A549 (cell line): ENCODE measurements around the gene PPP1R37. TPM values are rescaled to one million over a fixed set of nuclear protein-coding genes. Genes with fewer than 3 reads are reported as not detected.
A peak's percentile ranks its signal among the peaks of the same experiment; 100 is the strongest.

Experiments
- ATAC-seq, 2 experiments: fragments of 200-7000 bp in 1 of 2; fragments of >200 bp in 1 of 2; cut with Nextera tagmentation in 1 of 2; cut with Tn5 transposase in 1 of 2; 3 replicates each; pipeline versions ENCODE4 v1.8.0 to v1.9.1; 2018 to 2020; ENCODE audit warnings: mild to moderate bottlenecking in 1 of 2, moderate library complexity in 1 of 2
- CTCF ChIA-PET: fragments of 300-600 bp; sonication (Branson Sonifier 250); formaldehyde crosslinking; extraction: SDS; loops from one replicate; lab custom pipeline; 2021; ENCODE audit warnings: antibody characterized with exemption, inconsistent platforms; lab: Yijun Ruan, JAX
- POLR2A ChIA-PET: fragments of 350-600 bp; formaldehyde crosslinking; extraction: SDS; loops from one replicate; lab custom pipeline; 2021; ENCODE audit warnings: antibody characterized with exemption, inconsistent platforms; lab: Yijun Ruan, JAX
- DNase-seq, 2 experiments: peaks; one replicate each; pipeline versions ENCODE4 v3.0.0 to v3.0.0-alpha.2; 2011 to 2016; ENCODE audit warnings: low read depth in 1 of 2, low spot score in 1 of 2
- FAIRE-seq: peaks from 2 replicates; lab custom pipeline; 2011; peaks lifted over from hg19 to GRCh38; lab: Jason Lieb, UNC
- H3K27ac ChIP-seq, 2 experiments: fragments of >200 bp; sonication (Bioruptor Twin); formaldehyde crosslinking; 3 replicates each; pipeline ENCODE4 v1.5.1; 2016 to 2017
- H3K4me1 ChIP-seq: fragments of >200 bp; sonication (Bioruptor Twin); formaldehyde crosslinking; 3 replicates; pipeline ENCODE4 v1.6.1; 2016
- H3K4me2 ChIP-seq: fragments of >200 bp; sonication (Bioruptor Twin); formaldehyde crosslinking; 3 replicates; pipeline ENCODE4 v1.6.1; 2016
- H3K4me3 ChIP-seq: fragments of >200 bp; sonication (Bioruptor Twin); formaldehyde crosslinking; 3 replicates; pipeline ENCODE4 v1.5.1; 2016
- H3K9me3 ChIP-seq: fragments of >200 bp; sonication (Bioruptor Twin); formaldehyde crosslinking; 3 replicates; pipeline ENCODE4 v1.6.1; 2016
- CEBPB ChIP-seq, 2 experiments: fragments of >200 bp in 1 of 2; sonication (Bioruptor Twin) in 1 of 2; formaldehyde crosslinking in 1 of 2; IDR thresholded peaks; 2 replicates each; pipeline ENCODE4 v1.6.1; 2012 to 2016
- CHD4 ChIP-seq: fragments of 200-600 bp; sonication (generic); IDR thresholded peaks from 2 replicates; pipeline ENCODE4 v1.6.1; 2016; ENCODE audit warnings: antibody characterized with exemption, mild to moderate bottlenecking, borderline replicate concordance
- E2F6 ChIP-seq: IDR thresholded peaks from 2 replicates; pipeline ENCODE4 v1.6.1; 2012; ENCODE audit warnings: low read depth, borderline replicate concordance
- EHMT2 ChIP-seq: fragments of 200-600 bp; sonication (generic); IDR thresholded peaks from 2 replicates; pipeline ENCODE4 v1.6.1; 2016; ENCODE audit warnings: antibody characterized with exemption, low read depth, mild to moderate bottlenecking, moderate library complexity
- EP300 ChIP-seq, 2 experiments: fragments of >200 bp; sonication (Bioruptor Twin); formaldehyde crosslinking; IDR thresholded peaks; 2 replicates in 1 of 2; 3 replicates in 1 of 2; pipeline ENCODE4 v1.6.1; 2016 to 2017
- GATA3 ChIP-seq: IDR thresholded peaks from 2 replicates; pipeline ENCODE4 v1.6.1; 2012; ENCODE audit warnings: borderline replicate concordance
- HES2 ChIP-seq: fragments of >200 bp; sonication (Bioruptor Twin); formaldehyde crosslinking; IDR thresholded peaks from 2 replicates; pipeline ENCODE4 v1.6.1; 2016
- HMGXB4 ChIP-seq: fragments of 250-450 bp; sonication (Bioruptor Pico); IDR thresholded peaks from 2 replicates; pipeline ENCODE4 v1.5.0; 2021; ENCODE audit warnings: mild to moderate bottlenecking, moderate library complexity, borderline replicate concordance
- HOXA7 ChIP-seq: fragments of 250-450 bp; sonication (Bioruptor Pico); IDR thresholded peaks from 2 replicates; pipeline ENCODE4 v1.5.0; 2020; ENCODE audit warnings: mild to moderate bottlenecking, moderate library complexity
- HOXB13 ChIP-seq: fragments of 250-450 bp; sonication (Bioruptor Pico); IDR thresholded peaks from 2 replicates; pipeline ENCODE4 v1.5.0; 2020; ENCODE audit warnings: low read depth, mild to moderate bottlenecking, moderate library complexity
- HOXB5 ChIP-seq: fragments of 250-450 bp; sonication (Bioruptor Pico); IDR thresholded peaks from 2 replicates; pipeline ENCODE4 v1.5.0; 2020; ENCODE audit warnings: mild to moderate bottlenecking, moderate library complexity
- JUN ChIP-seq, 2 experiments: fragments of >200 bp; sonication (Bioruptor Twin); formaldehyde crosslinking; IDR thresholded peaks; 2 replicates in 1 of 2; 3 replicates in 1 of 2; pipeline ENCODE4 v1.6.1; 2016 to 2017
- JUNB ChIP-seq: fragments of >200 bp; sonication (Bioruptor Twin); formaldehyde crosslinking; IDR thresholded peaks from 2 replicates; pipeline ENCODE4 v1.6.1; 2016
- MAFK ChIP-seq: fragments of 450-650 bp; IDR thresholded peaks from 2 replicates; pipeline ENCODE4 v1.6.1; 2014; ENCODE audit not compliant: partially characterized antibody
- NFE2L2 ChIP-seq: fragments of 150-350 bp; conservative IDR thresholded peaks from 2 replicates; pipeline ENCODE4 v1.6.1; 2014; ENCODE audit warnings: low read length
- NR3C1 ChIP-seq: fragments of >200 bp; sonication (Bioruptor Twin); formaldehyde crosslinking; IDR thresholded peaks from 3 replicates; pipeline ENCODE4 v1.6.1; 2017
- POLR2AphosphoS2 ChIP-seq: conservative IDR thresholded peaks from 2 replicates; pipeline ENCODE4 v1.6.1; 2012; ENCODE audit warnings: low read length, improper control_type of control experiment, inconsistent platforms
- REST ChIP-seq: fragments of 200-600 bp; sonication (generic); IDR thresholded peaks from 2 replicates; pipeline ENCODE4 v1.6.1; 2016; ENCODE audit warnings: antibody characterized with exemption, mild to moderate bottlenecking, moderate library complexity
- RFX5 ChIP-seq: fragments of 450-650 bp; IDR thresholded peaks from 2 replicates; pipeline ENCODE4 v1.7.1; 2014; ENCODE audit warnings: antibody characterized with exemption, mild to moderate bottlenecking, moderate library complexity
- SMC3 ChIP-seq: fragments of >200 bp; sonication (Bioruptor Twin); formaldehyde crosslinking; IDR thresholded peaks from 3 replicates; pipeline ENCODE4 v1.6.1; 2018; ENCODE audit warnings: inconsistent platforms
- ZC3H11A ChIP-seq: fragments of 450-650 bp; IDR thresholded peaks from 2 replicates; pipeline ENCODE4 v1.6.1; 2014; ENCODE audit warnings: antibody characterized with exemption, mild to moderate bottlenecking
- WGBS: methylation state at CpG from one replicate; pipeline ENCODE4 v1.1.6; 2017; ENCODE audit errors: missing lambda C conversion rate; 5-methylcytosine and 5-hydroxymethylcytosine counted together
- polyA plus RNA-seq, 4 experiments: library from polyadenylated mRNA; depleted of rRNA in 3 of 4; stranded (reverse); fragments of >200 nt; fragmentation: RNase III in 1 of 4; extraction: RNeasy Plus Mini Kit Qiagen cat#74134 plus additional on column Dnase treatment in 1 of 4; gene quantifications; 2 replicates in 3 of 4; 3 replicates in 1 of 4; pipeline ENCODE4 v1.2.3, GENCODE V29; 2011 to 2017

Gene PPP1R37
- polyA plus RNA-seq, 2 of the 4 experiments (the other 2 are of a cell fraction) = 9.1 to 21.8 TPM

GRCh38 chr19:45164577-45165335 lies 71.8 kb downstream of the PPP1R37 start:
- peak overlapping the region in 1 of 2 experiments; percentile 13; a peak in 2 of 6 replicates for H3K27ac ChIP-seq
- no peaks in the 10 kb centered on the region for H3K9me3 ChIP-seq
- 55% methylated on average over 26 of the region's 27 CpGs for WGBS
- FAIRE-seq = no peak
- TF ChIP-seq EP300 (IDR thresholded peaks at IDR 0.05) = no peak
- no peak for TF ChIP-seq POLR2AphosphoS2
- no peak for TF ChIP-seq ZC3H11A
- TF ChIP-seq HES2 = no peak
- TF ChIP-seq NR3C1 = no peak
- TF ChIP-seq JUNB = no peak
- TF ChIP-seq GATA3 = no peak
- TF ChIP-seq EHMT2 = no peak
- no peak for TF ChIP-seq HOXB13 (CRISPR knock-in tag)
- TF ChIP-seq RFX5 = no peak
- no peak for TF ChIP-seq CHD4
- no peak for TF ChIP-seq HMGXB4 (CRISPR knock-in tag)
- ATAC-seq = peak; percentile 20 to 68
- CTCF ChIA-PET = interaction anchor here (0.5 to 1.8 kb wide), 4 partner anchors 12 to 274 kb away, joined by 3 to 5 read pairs (median 4); no protein-coding TSS in a partner anchor
- POLR2A ChIA-PET = interaction anchor here (0.6 to 1.6 kb wide), 2 partner anchors 14 to 452 kb away, joined by 3 to 11 read pairs; partner anchors contain the start of genes BLOC1S3 and TRAPPC6A
- peak overlapping the region; percentile 24; the same call in 1 of the 3 replicates for H3K4me2 ChIP-seq
- DNase-seq = peak in 1 of 2 experiments; percentile 79
- H3K4me1 ChIP-seq = 0 out of 3 replicates have a peak, but pooled peaks cover 4% of the 10 kb centered on the region
- no peak overlapping the region for H3K4me3 ChIP-seq

GRCh38 chr19:45166723-45167252 lies 73.8 kb downstream of the PPP1R37 start:
- no peak overlapping the region for H3K27ac ChIP-seq
- no peak for TF ChIP-seq CEBPB (IDR thresholded peaks at IDR 0.05)
- TF ChIP-seq JUN (IDR thresholded peaks at IDR 0.05) = no peak
- TF ChIP-seq REST = no peak
- TF ChIP-seq HOXB5 = no peak
- no peak for TF ChIP-seq SMC3
- no peak for TF ChIP-seq E2F6
- no peak for TF ChIP-seq HOXA7
- no peak for TF ChIP-seq ZC3H11A
- no peak for TF ChIP-seq NFE2L2
- TF ChIP-seq MAFK = no peak
- WGBS = 83% methylated on average over 14 of the region's 14 CpGs
- H3K4me1 ChIP-seq = 0 out of 3 replicates have a peak, but pooled peaks cover 4% of the 10 kb centered on the region
- H3K4me2 ChIP-seq = no peak overlapping the region
- no peaks in the 10 kb centered on the region for H3K9me3 ChIP-seq
- no peak overlapping the region for H3K4me3 ChIP-seq
- ATAC-seq = no peak
- no peak for DNase-seq
- FAIRE-seq = no peak
- ChIA-PET CTCF (interaction anchor here (0.9 to 3.1 kb wide), 6 partner anchors 8 to 75 kb away, joined by 3 to 18 read pairs (median 3); partner anchors contain the start of genes BLOC1S3 and TRAPPC6A), POLR2A (interaction anchor here (0.6 to 2.2 kb wide), 3 partner anchors 10 to 86 kb away, joined by 4 to 9 read pairs (median 5); partner anchors contain the start of genes BLOC1S3 and TRAPPC6A)
